Nephron progenitor cell (in vitro differentiated cells): ENCODE measurements around the gene STX12.
"Not testable (repeated sequence)": the region's sequence is repeated elsewhere in the genome, so short reads cannot be mapped to it uniquely, and the experiment has no call there.

Experiments used
- DNase-seq: peaks from one replicate; pipeline ENCODE4 v3.0.0; 2021
- H3K27ac Mint-ChIP-seq: 2 replicates; pipeline ENCODE4 v1.8.0; 2021; ENCODE audit warnings: mild to moderate bottlenecking, moderate library complexity, mixed read lengths
- H3K27me3 Mint-ChIP-seq: 2 replicates; pipeline ENCODE4 v1.8.0; 2021; ENCODE audit warnings: mild to moderate bottlenecking, low read depth, mixed read lengths; ENCODE audit not compliant: poor library complexity
- H3K36me3 Mint-ChIP-seq: 2 replicates; pipeline ENCODE4 v1.8.0; 2021; ENCODE audit warnings: low read depth, mixed read lengths
- H3K4me1 Mint-ChIP-seq: 2 replicates; pipeline ENCODE4 v1.8.0; 2021; ENCODE audit warnings: mixed read lengths
- H3K4me3 Mint-ChIP-seq: 2 replicates; pipeline ENCODE4 v1.8.0; 2021; ENCODE audit warnings: mild to moderate bottlenecking, moderate library complexity, mixed read lengths
- H3K9me3 Mint-ChIP-seq: 2 replicates; pipeline ENCODE4 v1.8.0; 2021; ENCODE audit warnings: mild to moderate bottlenecking, moderate library complexity, mixed read lengths
- CTCF ChIP-seq: fragments of 200-600 bp; sonication (generic); IDR thresholded peaks from 2 replicates; pipeline ENCODE4 v1.5.0; 2021; ENCODE audit warnings: antibody characterized with exemption

STX12 gene

GRCh38 chr1:27835501-27835900 is 62.5 kb downstream of the STX12 start:
- Mint-ChIP-seq H3K36me3 (peaks cover 41% of the 10 kb centered on the region), H3K9me3 (no peaks in the 10 kb centered on the region), H3K27ac (no peak overlapping the region), H3K4me1 (peaks cover 17% of the 10 kb centered on the region), H3K4me3 (no peak overlapping the region), H3K27me3 (no peaks in the 10 kb centered on the region)
- TF ChIP-seq CTCF = no peak
- DNase-seq = no peak

GRCh38 chr1:27849951-27850350 is 76.9 kb downstream of the STX12 start:
- Mint-ChIP-seq H3K4me1 (no peaks in the 10 kb centered on the region), H3K27ac (peak overlapping the region; percentile 17), H3K36me3 (peaks cover 69% of the 10 kb centered on the region), H3K4me3 (no peak overlapping the region), H3K9me3 (peaks cover 12% of the 10 kb centered on the region), H3K27me3 (no peaks in the 10 kb centered on the region)
- DNase-seq = no peak
- no peak for TF ChIP-seq CTCF

GRCh38 chr1:27855085-27855484 is 82.1 kb downstream of the STX12 start:
- DNase-seq = no peak
- Mint-ChIP-seq H3K36me3 (peaks cover 27% of the 10 kb centered on the region), H3K4me3 (no peak overlapping the region), H3K4me1 (peaks cover 19% of the 10 kb centered on the region), H3K27ac (no peak overlapping the region), H3K27me3 (no peaks in the 10 kb centered on the region), H3K9me3 (peaks cover 12% of the 10 kb centered on the region)
- TF ChIP-seq CTCF = no peak

- Mint-ChIP-seq H3K4me3 (no peak overlapping the region), H3K27me3 (peaks cover 2% of the 10 kb centered on the region), H3K9me3 (peaks cover 3% of the 10 kb centered on the region), H3K27ac (no peak overlapping the region), H3K4me1 (peaks cover 27% of the 10 kb centered on the region), H3K36me3 (peaks cover 10% of the 10 kb centered on the region)
- no peak for TF ChIP-seq CTCF
- DNase-seq = no peak
Measured at GRCh38 chr1:27856561-27857343, 83.7 kb downstream of the STX12 start.

- peaks cover 32% of the 10 kb centered on the region for H3K4me1 Mint-ChIP-seq
- H3K27me3 Mint-ChIP-seq, H3K27ac Mint-ChIP-seq, H3K36me3 Mint-ChIP-seq, DNase-seq, H3K9me3 Mint-ChIP-seq, H3K4me3 Mint-ChIP-seq: not testable (repeated sequence)
Measured at GRCh38 chr1:27857552-27857951, 84.5 kb downstream of the STX12 start.

- Mint-ChIP-seq H3K36me3 (peaks cover 7% of the 10 kb centered on the region), H3K4me1 (peaks cover 39% of the 10 kb centered on the region), H3K4me3 (no peak overlapping the region), H3K27me3 (peaks cover 2% of the 10 kb centered on the region), H3K9me3 (no peaks in the 10 kb centered on the region), H3K27ac (peak overlapping the region; percentile 32)
- peak; percentile 96 for TF ChIP-seq CTCF
- peak; percentile 86 for DNase-seq
Measured at GRCh38 chr1:27858072-27858948, 85.3 kb downstream of the STX12 start.
